ENCODE measurements around the gene GPX6. TPM values are rescaled to one million over a fixed set of nuclear protein-coding genes. Genes with fewer than 3 reads are reported as not detected.

GPX6 gene
- total RNA-seq, 4 donors from 2014 or later, result not detected

GRCh38 chr6:28462401-28462800, 53.2 kb downstream of the GPX6 start:
- intact Hi-C loops (cut with DNase I; ENCODE audit: low total_unique reads), result no loop called here
- WGBS, 2 donors, result 43 to 53% methylated on average over 2 of the region's 2 CpGs
- DNase-seq (ENCODE audit: low spot score in 2 of 2), result no peak

GRCh38 chr6:28458568-28458967, 57.0 kb downstream of the GPX6 start:
- no peak overlapping the region for H3K4me3 ChIP-seq (ENCODE audit: low read depth, poor library complexity, severe bottlenecking)
- TF ChIP-seq POLR2A (IDR thresholded peaks at IDR 0.05) (no peak), CTCF (IDR thresholded peaks at IDR 0.05) (no peak)
- no peak for DNase-seq (ENCODE audit: low spot score in 2 of 2)
- intact Hi-C loops (cut with DNase I; ENCODE audit: low total_unique reads), result loop anchor here (5.0 kb wide), 1 partner anchor 1359 kb away; no protein-coding TSS in a partner anchor
- WGBS, 2 donors, result 46 to 48% methylated on average over 1 of the region's 1 CpG

More at GRCh38 chr6:28462401-28462800, 53.2 kb downstream of the GPX6 start:
- TF ChIP-seq CTCF (IDR thresholded peaks at IDR 0.05) (no peak), POLR2A (IDR thresholded peaks at IDR 0.05) (no peak)
- no peak overlapping the region for H3K4me3 ChIP-seq (ENCODE audit: low read depth, poor library complexity, severe bottlenecking)

Other genes starting within 250 kb of the GPX6 start
- 10 to 100 TPM in 2 of 4 donors, 1 to 10 TPM in 2; 8.3 to 20.7 (median 11.0) TPM for gene ZSCAN26, start 248.7 kb downstream of the GPX6 start, total RNA-seq
- 1 to 10 TPM in 2 of 4 donors, under 1 TPM in 2; 0.15 to 1.6 (median 1.1) TPM for gene PGBD1, start 234.2 kb downstream of the GPX6 start, total RNA-seq
- 10 to 100 TPM in 2 of 4 donors, 1 to 10 TPM in 2; 3.6 to 19.4 (median 7.0) TPM for gene ZSCAN31, start 179.6 kb downstream of the GPX6 start, total RNA-seq
- gene ZKSCAN3, start 165.8 kb downstream of the GPX6 start, total RNA-seq, result 1 to 10 TPM; 2.9 to 6.7 (median 4.3) TPM
- gene ZSCAN12, start 116.0 kb downstream of the GPX6 start, total RNA-seq, result 1 to 10 TPM; 2.7 to 5.5 (median 4.0) TPM
- gene ZSCAN23, start 72.3 kb downstream of the GPX6 start, total RNA-seq, result 1 to 10 TPM in 1 of 4 donors, under 1 TPM in 2, not detected in 1; 0.25 to 1.2 (median 0.65) TPM
- not detected for gene GPX5, start 10.1 kb upstream of the GPX6 start, total RNA-seq